Spleen (tissue), 11 donors: Measurements from ENCODE around the gene C6orf62. TPM values are rescaled to one million over a fixed set of nuclear protein-coding genes. Genes with fewer than 3 reads are reported as not detected.

Source experiments
- DNase-seq: peaks from one replicate; pipeline ENCODE4 v3.0.0-alpha.2; 2020
- H3K27ac ChIP-seq, 8 donors: fragments of 200-600 bp; sonication (generic) in 7 of 8; 1 replicate in 4 of 8; 2 replicates in 4 of 8; pipeline versions ENCODE4 v1.5.0 to v1.8.0; 2016 to 2021; ENCODE audit warnings: inconsistent platforms in 4 of 8, mild to moderate bottlenecking in 4 of 8, moderate library complexity in 1 of 8
- H3K27me3 ChIP-seq, 7 donors: fragments of 200-600 bp; sonication (generic) in 6 of 7; replicated peaks in 1 of 7; 1 replicate in 4 of 7; 2 replicates in 3 of 7; pipeline versions ENCODE4 v1.5.0 to v1.8.0; 2016 to 2021; ENCODE audit warnings: inconsistent platforms in 3 of 7, mild to moderate bottlenecking in 1 of 7
- H3K36me3 ChIP-seq, 6 donors: fragments of 200-600 bp; sonication (generic) in 5 of 6; 1 replicate in 4 of 6; 2 replicates in 2 of 6; pipeline versions ENCODE4 v1.5.0 to v1.8.0; 2016 to 2021; ENCODE audit warnings: inconsistent platforms in 2 of 6
- H3K4me1 ChIP-seq, 6 donors: fragments of 200-600 bp; sonication (generic) in 5 of 6; 1 replicate in 3 of 6; 2 replicates in 3 of 6; pipeline versions ENCODE4 v1.5.0 to v1.8.0; 2016 to 2021; ENCODE audit warnings: inconsistent platforms in 3 of 6
- H3K4me3 ChIP-seq, 8 donors: fragments of 200-600 bp; sonication (generic) in 7 of 8; 1 replicate in 4 of 8; 2 replicates in 4 of 8; pipeline versions ENCODE4 v1.5.0 to v1.8.0; 2016 to 2021; ENCODE audit warnings: inconsistent platforms in 4 of 8, mild to moderate bottlenecking in 4 of 8, moderate library complexity in 2 of 8
- H3K9me3 ChIP-seq, 8 donors: fragments of 200-600 bp; sonication (generic) in 7 of 8; 1 replicate in 4 of 8; 2 replicates in 4 of 8; pipeline versions ENCODE4 v1.5.0 to v1.8.0; 2016 to 2021; ENCODE audit warnings: inconsistent platforms in 4 of 8
- POLR2A ChIP-seq, 3 donors: fragments of 450-650 bp; IDR thresholded peaks; one replicate each; pipeline ENCODE4 v1.5.1; 2017; ENCODE audit warnings: antibody characterized with exemption in 3 of 3, mild to moderate bottlenecking in 1 of 3
- POLR2AphosphoS5 ChIP-seq, 3 donors: sonication (generic); formaldehyde crosslinking; IDR thresholded peaks; one replicate each; pipeline ENCODE4 v1.5.1; 2017; ENCODE audit warnings: antibody characterized with exemption in 3 of 3
- WGBS, 5 donors: extraction: QIAGEN DNeasy Blood & Tissue Kit in 3 of 5; methylation state at CpG; one replicate each; pipeline versions ENCODE4 v1.1.5 to v1.1.7; 2013 to 2018; 5-methylcytosine and 5-hydroxymethylcytosine counted together
- intact Hi-C: fragments of 100-400 bp; cut with DNase I; formaldehyde crosslinking; loops from one replicate; pipeline ENCODE4 v1.15.0; 2023; ENCODE audit warnings: low total_unique reads
- polyA plus RNA-seq, 3 donors: library from polyadenylated mRNA; stranded (reverse); fragments of 200-250 nt; gene quantifications; one replicate each; pipeline ENCODE4 v1.2.1, GENCODE V29; 2013
- total RNA-seq, 7 donors: library from RNA; depleted of rRNA in 3 of 7; stranded (reverse); fragments of >200 nt in 3 of 7; fragmentation: NEBNext Ultra II Directional in 4 of 7; extraction: Animal tissue kit (Norgen Biotek cat#: 25700) in 4 of 7; gene quantifications; one replicate each; pipeline versions ENCODE4 v1.1.0 to v1.2.1, GENCODE V29; 2016 to 2021
- TF ChIP-seq, protein P1 (sequence below), 11 experiments: fragments of 200-600 bp in 7 of 11; fragments of 450-650 bp in 4 of 11; sonication (generic) in 4 of 11; IDR thresholded peaks in 8 of 11; conservative IDR thresholded peaks in 3 of 11; 1 replicate in 7 of 11; 2 replicates in 4 of 11; pipeline versions ENCODE4 v1.4.0 to v1.8.0; 2016 to 2021; ENCODE audit warnings: antibody characterized with exemption in 11 of 11, inconsistent platforms in 4 of 11, mild to moderate bottlenecking in 1 of 11
- donor health status: healthy with polysubstance abuse.
- donor health status: DM: no; HTN: no; CAD: no; lungs with moderate emphysema.
- donor health status: DM: no; HTN: no; CAD: no.
- donor health status: Bipolar disorder and iron deficiency.
- donor health status: healthy.
- donor health status: DM: no; HTN: no; CAD: no.
- donor health status: DM: yes; HTN: yes; CAD: no.

The C6orf62 gene
- total and polyA plus RNA-seq, 10 donors: 75.5 to 193 (median 136) TPM

DNA sequence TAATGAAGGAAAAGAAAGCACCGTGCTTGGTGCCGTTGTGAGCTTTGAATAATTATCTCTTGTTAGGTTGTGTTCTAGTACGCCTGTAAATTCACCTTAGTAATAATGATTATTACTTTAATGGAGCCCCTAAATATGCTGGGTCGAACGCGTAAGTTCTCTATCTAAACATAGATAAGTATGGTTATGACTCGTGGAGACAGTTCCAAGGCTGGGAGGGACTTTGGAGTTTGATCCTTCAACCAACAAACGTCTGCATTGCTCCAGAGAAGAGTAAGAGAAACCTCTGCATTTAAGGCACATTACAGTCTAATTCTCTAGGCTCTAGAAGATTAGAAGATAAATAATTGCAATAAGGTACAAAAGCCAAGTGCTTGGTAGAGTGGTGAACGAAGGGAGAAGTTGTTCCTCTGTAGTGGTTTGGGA is 51.6 kb downstream of the C6orf62 start:
- no peak for DNase-seq
- Histone ChIP-seq H3K9me3 (peaks cover 0 to 30% (median 18%) of the 10 kb centered on the region in 8 donors), H3K27me3 (no peaks in the 10 kb centered on the region), H3K4me3 (peak overlapping the region; percentile 66 to 99 (median 88)), H3K4me1 (peaks cover 23 to 62% (median 46%) of the 10 kb centered on the region in 6 donors), H3K36me3 (peaks cover 0 to 27% (median 15%) of the 10 kb centered on the region in 6 donors), H3K27ac (peak overlapping the region; percentile 88 to 95 (median 93))
- 2 to 3% (median 2%) methylated on average over 9 of the region's 9 CpGs for WGBS, 5 donors
- intact Hi-C loops: no loop called here
- TF ChIP-seq POLR2AphosphoS5 (IDR thresholded peaks at IDR 0.05) (no peak), POLR2A (IDR thresholded peaks at IDR 0.05) (no peak)
- TF ChIP-seq, protein P1, sequence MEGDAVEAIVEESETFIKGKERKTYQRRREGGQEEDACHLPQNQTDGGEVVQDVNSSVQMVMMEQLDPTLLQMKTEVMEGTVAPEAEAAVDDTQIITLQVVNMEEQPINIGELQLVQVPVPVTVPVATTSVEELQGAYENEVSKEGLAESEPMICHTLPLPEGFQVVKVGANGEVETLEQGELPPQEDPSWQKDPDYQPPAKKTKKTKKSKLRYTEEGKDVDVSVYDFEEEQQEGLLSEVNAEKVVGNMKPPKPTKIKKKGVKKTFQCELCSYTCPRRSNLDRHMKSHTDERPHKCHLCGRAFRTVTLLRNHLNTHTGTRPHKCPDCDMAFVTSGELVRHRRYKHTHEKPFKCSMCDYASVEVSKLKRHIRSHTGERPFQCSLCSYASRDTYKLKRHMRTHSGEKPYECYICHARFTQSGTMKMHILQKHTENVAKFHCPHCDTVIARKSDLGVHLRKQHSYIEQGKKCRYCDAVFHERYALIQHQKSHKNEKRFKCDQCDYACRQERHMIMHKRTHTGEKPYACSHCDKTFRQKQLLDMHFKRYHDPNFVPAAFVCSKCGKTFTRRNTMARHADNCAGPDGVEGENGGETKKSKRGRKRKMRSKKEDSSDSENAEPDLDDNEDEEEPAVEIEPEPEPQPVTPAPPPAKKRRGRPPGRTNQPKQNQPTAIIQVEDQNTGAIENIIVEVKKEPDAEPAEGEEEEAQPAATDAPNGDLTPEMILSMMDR (IDR thresholded peaks at IDR 0.05 in 8 of 11, conservative IDR thresholded peaks at IDR 0.05 in 3 of 11): no peak

DNA sequence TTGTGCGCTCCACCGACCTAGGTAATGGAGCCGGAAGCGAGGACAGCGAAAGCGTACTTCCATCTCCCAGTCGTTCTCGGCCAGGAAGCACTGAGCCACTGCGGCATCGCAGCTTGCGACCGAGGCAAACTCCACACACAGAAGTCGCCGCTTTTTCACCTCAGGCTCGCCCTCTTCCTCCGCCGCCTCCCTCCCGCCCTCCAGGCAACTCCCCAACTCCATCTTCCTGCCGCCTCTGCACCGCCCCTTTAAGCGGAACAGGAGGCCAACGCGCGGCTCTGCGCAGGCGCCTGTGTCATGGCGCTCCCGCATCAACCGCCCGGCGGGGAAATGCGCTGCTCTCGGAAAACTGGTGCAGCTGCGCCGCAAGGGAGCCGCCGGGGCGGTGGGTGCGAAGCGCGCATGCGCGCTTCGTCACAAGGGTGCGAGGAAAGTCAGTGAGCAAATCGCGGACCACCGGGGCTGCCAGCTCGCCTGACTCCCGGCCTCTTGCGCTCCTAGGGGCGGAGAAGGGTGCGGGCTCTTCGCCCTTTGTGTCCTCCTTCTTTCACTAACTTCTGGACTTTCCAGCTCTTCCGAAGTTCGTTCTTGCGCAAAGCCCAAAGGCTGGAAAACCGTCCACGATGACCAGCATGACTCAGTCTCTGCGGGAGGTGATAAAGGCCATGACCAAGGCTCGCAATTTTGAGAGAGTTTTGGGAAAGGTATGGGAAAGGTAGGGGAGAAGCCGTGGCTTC is 52.1 kb downstream of the C6orf62 start, which contains the start of the genes ACOT13 and TDP2:
ACOT13 (plus strand) TSS at position 437 of the 737 bp plus-strand sequence; CDS start at position 624, 187 bp downstream.
TDP2 (minus strand) TSS at position 259 of the 737 bp plus-strand sequence; CDS start at position 222, 37 bp downstream.
- peaks cover 0 to 32% (median 19%) of the 10 kb centered on the region in 6 donors for H3K36me3 ChIP-seq
- peak within 1 kb of the TSS; percentile 66 to 99 (median 88) for H3K4me3 ChIP-seq
- DNase-seq: peak; percentile 98
- peak within 1 kb of the TSS; percentile 88 to 95 (median 93) for H3K27ac ChIP-seq
- H3K27me3 ChIP-seq: no peaks in the 10 kb centered on the region
- peaks cover 23 to 62% (median 46%) of the 10 kb centered on the region in 6 donors for H3K4me1 ChIP-seq
- TF ChIP-seq, protein P1 (IDR thresholded peaks at IDR 0.05 in 8 of 11, conservative IDR thresholded peaks at IDR 0.05 in 3 of 11): peak; percentile 38 to 77 (median 57)
- TF ChIP-seq POLR2A (IDR thresholded peaks at IDR 0.05) (peak in 2 of 3 donors; percentile 54 to 87), POLR2AphosphoS5 (IDR thresholded peaks at IDR 0.05) (peak; percentile 96 to 97 (median 97))
- intact Hi-C loops: no loop called here
- H3K9me3 ChIP-seq: peaks cover 0 to 25% (median 17%) of the 10 kb centered on the region in 8 donors
- WGBS, 5 donors: 0% methylated on average over 58 to 62 of the region's 62 CpGs

DNA sequence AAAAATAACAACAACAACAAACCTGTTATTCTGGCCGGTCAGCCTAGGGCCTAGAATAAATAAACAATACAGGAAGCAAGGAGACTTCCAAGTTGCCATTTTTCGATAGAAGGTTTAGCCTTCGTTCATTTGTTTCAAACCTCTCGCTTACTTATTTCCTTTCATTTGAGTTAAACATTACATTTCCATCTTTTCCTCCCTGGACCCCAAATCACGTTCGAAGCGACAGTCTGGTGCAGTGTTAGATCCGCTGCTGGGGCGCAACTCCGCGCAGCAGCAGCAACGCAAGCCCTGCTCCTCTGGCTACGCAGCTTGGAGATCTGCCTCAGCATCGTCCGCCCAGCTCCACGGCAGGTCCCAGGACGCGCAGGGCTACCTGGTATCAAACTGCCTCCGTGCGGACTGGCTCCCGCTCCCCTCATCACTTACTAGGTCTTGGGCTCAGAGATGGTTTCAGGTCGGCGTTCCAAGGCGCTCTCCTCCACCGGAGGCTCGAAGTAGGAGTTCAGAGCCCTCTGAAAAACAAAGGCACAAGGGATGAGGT is 52.8 kb downstream of the C6orf62 start:
- H3K9me3 ChIP-seq: peaks cover 0 to 18% (median 12%) of the 10 kb centered on the region in 8 donors
- peak overlapping the region; percentile 66 to 99 (median 88) for H3K4me3 ChIP-seq
- H3K27ac ChIP-seq: peak overlapping the region; percentile 88 to 95 (median 93)
- intact Hi-C loops: no loop called here
- 0 to 1% (median 0%) methylated on average over 24 to 26 of the region's 26 CpGs for WGBS, 5 donors
- peaks cover 0 to 38% (median 19%) of the 10 kb centered on the region in 6 donors for H3K36me3 ChIP-seq
- no peaks in the 10 kb centered on the region for H3K27me3 ChIP-seq
- TF ChIP-seq POLR2AphosphoS5 (IDR thresholded peaks at IDR 0.05) (no peak), POLR2A (IDR thresholded peaks at IDR 0.05) (no peak)
- TF ChIP-seq, protein P1 (IDR thresholded peaks at IDR 0.05 in 8 of 11, conservative IDR thresholded peaks at IDR 0.05 in 3 of 11): no peak
- peaks cover 23 to 62% (median 46%) of the 10 kb centered on the region in 6 donors for H3K4me1 ChIP-seq
- DNase-seq: peak; percentile 90
